WTC11 (cell line): ENCODE measurements around the gene CCNQ. TPM values are rescaled to one million over a fixed set of nuclear protein-coding genes. Genes with fewer than 3 reads are reported as not detected.
A peak's percentile ranks its signal among the peaks of the same experiment; 100 is the strongest.

Source experiments
- ATAC-seq: fragments of 200-7000 bp; cut with Tn5 transposase; 2 replicates; pipeline ENCODE4 v1.10.0; 2021; ENCODE audit warnings: mild to moderate bottlenecking, moderate library complexity
- CTCF ChIA-PET: fragments of 300-600 bp; sonication (Branson Sonifier 250); formaldehyde crosslinking; loops from one replicate; lab custom pipeline; 2021; ENCODE audit warnings: antibody characterized with exemption; lab: Charles Lee
- POLR2A ChIA-PET: fragments of 350-600 bp; sonication (Branson Sonifier 250); formaldehyde crosslinking; loops from one replicate; lab custom pipeline; 2021; ENCODE audit warnings: antibody characterized with exemption; lab: Charles Lee
- DNase-seq: peaks from one replicate; pipeline ENCODE4 v3.0.0; 2021; ENCODE audit warnings: low spot score
- H3K27ac Mint-ChIP-seq: 2 replicates; pipeline ENCODE4 v1.8.0; 2021; ENCODE audit warnings: mixed read lengths
- H3K27me3 Mint-ChIP-seq: 2 replicates; pipeline ENCODE4 v1.8.0; 2021; ENCODE audit warnings: low read depth, mild to moderate bottlenecking, moderate library complexity, mixed read lengths
- H3K36me3 Mint-ChIP-seq: 2 replicates; pipeline ENCODE4 v1.8.0; 2021; ENCODE audit warnings: mixed read lengths
- H3K4me1 Mint-ChIP-seq: 2 replicates; pipeline ENCODE4 v1.8.0; 2022; ENCODE audit warnings: mixed read lengths
- H3K4me3 Mint-ChIP-seq: 2 replicates; pipeline ENCODE4 v1.8.0; 2021; ENCODE audit warnings: mild to moderate bottlenecking, moderate library complexity, mixed read lengths
- H3K9me3 Mint-ChIP-seq: 2 replicates; pipeline ENCODE4 v1.8.0; 2021; ENCODE audit warnings: mixed read lengths
- AFF4 ChIP-seq: sonication (generic); formaldehyde crosslinking; IDR thresholded peaks from 2 replicates; pipeline ENCODE4 v1.8.1; 2023; ENCODE audit warnings: mild to moderate bottlenecking, missing genetic modification reagents, borderline replicate concordance
- ESRRA ChIP-seq: sonication (generic); formaldehyde crosslinking; IDR thresholded peaks from 2 replicates; pipeline ENCODE4 v1.8.1; 2022; ENCODE audit warnings: mild to moderate bottlenecking, missing genetic modification reagents, borderline replicate concordance
- FOXK1 ChIP-seq: sonication (generic); formaldehyde crosslinking; IDR thresholded peaks from 2 replicates; pipeline ENCODE4 v1.8.0; 2022; ENCODE audit warnings: mild to moderate bottlenecking, moderate library complexity, missing genetic modification reagents
- GABPB1 ChIP-seq: sonication (generic); formaldehyde crosslinking; IDR thresholded peaks from 2 replicates; pipeline ENCODE4 v1.8.1; 2023; ENCODE audit warnings: mild to moderate bottlenecking, missing genetic modification reagents
- GTF2I ChIP-seq: fragments of 250-450 bp; sonication (Bioruptor Pico); conservative IDR thresholded peaks from 2 replicates; pipeline ENCODE4 v1.4.0; 2021; ENCODE audit warnings: mild to moderate bottlenecking
- IRF2 ChIP-seq: sonication (generic); formaldehyde crosslinking; IDR thresholded peaks from 2 replicates; pipeline ENCODE4 v1.8.0; 2022; ENCODE audit warnings: low read depth, missing genetic modification reagents, borderline replicate concordance
- KAT7 ChIP-seq: sonication (generic); formaldehyde crosslinking; IDR thresholded peaks from 2 replicates; pipeline ENCODE4 v1.8.1; 2023; ENCODE audit warnings: missing genetic modification reagents, mild to moderate bottlenecking, borderline replicate concordance
- NR2C2 ChIP-seq: sonication (generic); formaldehyde crosslinking; IDR thresholded peaks from 2 replicates; pipeline ENCODE4 v1.8.0; 2022; ENCODE audit warnings: mild to moderate bottlenecking, missing genetic modification reagents
- NR3C1 ChIP-seq: sonication (generic); formaldehyde crosslinking; conservative IDR thresholded peaks from 2 replicates; pipeline ENCODE4 v1.8.1; 2023; ENCODE audit warnings: low read depth, mild to moderate bottlenecking, missing genetic modification reagents
- RELA ChIP-seq: sonication (generic); formaldehyde crosslinking; IDR thresholded peaks from 2 replicates; pipeline ENCODE4 v1.8.1; 2022; ENCODE audit warnings: missing genetic modification reagents, mild to moderate bottlenecking, borderline replicate concordance
- total RNA-seq: library from RNA; stranded (reverse); gene quantifications from 3 replicates; pipeline ENCODE4 v1.2.3, GENCODE V29; 2021
- TF ChIP-seq, protein P1 (sequence below): sonication (generic); formaldehyde crosslinking; IDR thresholded peaks from 2 replicates; pipeline ENCODE4 v1.8.1; 2023; ENCODE audit warnings: mild to moderate bottlenecking, missing genetic modification reagents
- TF ChIP-seq, protein P2 (sequence below): sonication (generic); formaldehyde crosslinking; IDR thresholded peaks from 2 replicates; pipeline ENCODE4 v1.8.0; 2023; ENCODE audit warnings: missing genetic modification reagents
- TF ChIP-seq, protein P3 (sequence below): fragments of 250-450 bp; sonication (Bioruptor Pico); IDR thresholded peaks from 2 replicates; pipeline ENCODE4 v1.8.0; 2021; ENCODE audit warnings: mild to moderate bottlenecking
- TF ChIP-seq, protein P4 (sequence below): sonication (generic); formaldehyde crosslinking; IDR thresholded peaks from 2 replicates; pipeline ENCODE4 v1.8.1; 2022; ENCODE audit warnings: missing genetic modification reagents, borderline replicate concordance
- TF ChIP-seq, protein P5 (sequence below): sonication (generic); formaldehyde crosslinking; IDR thresholded peaks from 2 replicates; pipeline ENCODE4 v1.8.1; 2023; ENCODE audit warnings: mild to moderate bottlenecking, missing genetic modification reagents, moderate library complexity

CCNQ gene
- total RNA-seq, 1 experiment from 2014 or later, result 17.4 TPM

- Mint-ChIP-seq H3K9me3 (no peaks in the 10 kb centered on the region), H3K36me3 (no peaks in the 10 kb centered on the region), H3K27ac (no peak within 1 kb of the TSS), H3K4me1 (peaks cover 5% of the 10 kb centered on the region; the same call in 1 of the 2 replicates), H3K27me3 (peaks cover 69% of the 10 kb centered on the region), H3K4me3 (peak within 1 kb of the TSS; percentile 29; the same call in 1 of the 2 replicates)
- TF ChIP-seq GABPB1, result 0 out of 2 replicates have a peak, but pooled peaks have one; percentile 43
- TF ChIP-seq RELA, result no peak
- TF ChIP-seq NR3C1 (CRISPR knock-in tag), result no peak
- no peak for TF ChIP-seq IRF2 (CRISPR knock-in tag)
- TF ChIP-seq GTF2I (CRISPR knock-in tag), result peak; percentile 74; the same call in 1 of the 2 replicates
- POLR2A ChIA-PET, result interaction anchor here (0.6 kb wide), 1 partner anchor 12 kb away, joined by 3 read pairs; no protein-coding TSS in a partner anchor
- DNase-seq (peak; percentile 49), ATAC-seq (peak; percentile 20)
- CTCF ChIA-PET, result interaction anchor here (0.6 to 10.6 kb wide), 11 partner anchors 10 to 292 kb away, joined by 3 to 153 read pairs (median 8); partner anchors contain the start of gene SLC6A8
These were observed 47.9 kb upstream of the CCNQ start, which contains the start of gene DUSP9 for GRCh38 chrX:153646620-153647373. DUSP9 (plus strand) TSS chrX:153647203; CDS start chrX:153647954, 751 bp downstream.

GRCh38 chrX:153645921-153646488 is 47.1 kb upstream of the CCNQ start:
- DNase-seq (no peak), ATAC-seq (no peak)
- no peaks in the 10 kb centered on the region for H3K9me3 Mint-ChIP-seq
- no peaks in the 10 kb centered on the region for H3K36me3 Mint-ChIP-seq
- no peak overlapping the region for H3K27ac Mint-ChIP-seq
- H3K27me3 Mint-ChIP-seq, result peaks cover 76% of the 10 kb centered on the region
- CTCF ChIA-PET, result interaction anchor here (1.2 to 10.6 kb wide), 8 partner anchors 9 to 72 kb away, joined by 3 to 153 read pairs (median 10); partner anchors contain the start of gene SLC6A8
- TF ChIP-seq, protein P1, sequence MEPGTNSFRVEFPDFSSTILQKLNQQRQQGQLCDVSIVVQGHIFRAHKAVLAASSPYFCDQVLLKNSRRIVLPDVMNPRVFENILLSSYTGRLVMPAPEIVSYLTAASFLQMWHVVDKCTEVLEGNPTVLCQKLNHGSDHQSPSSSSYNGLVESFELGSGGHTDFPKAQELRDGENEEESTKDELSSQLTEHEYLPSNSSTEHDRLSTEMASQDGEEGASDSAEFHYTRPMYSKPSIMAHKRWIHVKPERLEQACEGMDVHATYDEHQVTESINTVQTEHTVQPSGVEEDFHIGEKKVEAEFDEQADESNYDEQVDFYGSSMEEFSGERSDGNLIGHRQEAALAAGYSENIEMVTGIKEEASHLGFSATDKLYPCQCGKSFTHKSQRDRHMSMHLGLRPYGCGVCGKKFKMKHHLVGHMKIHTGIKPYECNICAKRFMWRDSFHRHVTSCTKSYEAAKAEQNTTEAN (CRISPR knock-in tag), result no peak
- TF ChIP-seq GTF2I (CRISPR knock-in tag) (no peak), NR2C2 (CRISPR knock-in tag) (no peak), FOXK1 (CRISPR knock-in tag) (no peak), ESRRA (CRISPR knock-in tag) (no peak), GABPB1 (no peak), AFF4 (CRISPR knock-in tag) (no peak), KAT7 (CRISPR knock-in tag) (no peak)
- TF ChIP-seq, protein P2, sequence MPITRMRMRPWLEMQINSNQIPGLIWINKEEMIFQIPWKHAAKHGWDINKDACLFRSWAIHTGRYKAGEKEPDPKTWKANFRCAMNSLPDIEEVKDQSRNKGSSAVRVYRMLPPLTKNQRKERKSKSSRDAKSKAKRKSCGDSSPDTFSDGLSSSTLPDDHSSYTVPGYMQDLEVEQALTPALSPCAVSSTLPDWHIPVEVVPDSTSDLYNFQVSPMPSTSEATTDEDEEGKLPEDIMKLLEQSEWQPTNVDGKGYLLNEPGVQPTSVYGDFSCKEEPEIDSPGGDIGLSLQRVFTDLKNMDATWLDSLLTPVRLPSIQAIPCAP (CRISPR knock-in tag), result no peak
- TF ChIP-seq, protein P3, sequence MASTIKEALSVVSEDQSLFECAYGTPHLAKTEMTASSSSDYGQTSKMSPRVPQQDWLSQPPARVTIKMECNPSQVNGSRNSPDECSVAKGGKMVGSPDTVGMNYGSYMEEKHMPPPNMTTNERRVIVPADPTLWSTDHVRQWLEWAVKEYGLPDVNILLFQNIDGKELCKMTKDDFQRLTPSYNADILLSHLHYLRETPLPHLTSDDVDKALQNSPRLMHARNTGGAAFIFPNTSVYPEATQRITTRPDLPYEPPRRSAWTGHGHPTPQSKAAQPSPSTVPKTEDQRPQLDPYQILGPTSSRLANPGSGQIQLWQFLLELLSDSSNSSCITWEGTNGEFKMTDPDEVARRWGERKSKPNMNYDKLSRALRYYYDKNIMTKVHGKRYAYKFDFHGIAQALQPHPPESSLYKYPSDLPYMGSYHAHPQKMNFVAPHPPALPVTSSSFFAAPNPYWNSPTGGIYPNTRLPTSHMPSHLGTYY (CRISPR knock-in tag), result no peak
- TF ChIP-seq, protein P4, sequence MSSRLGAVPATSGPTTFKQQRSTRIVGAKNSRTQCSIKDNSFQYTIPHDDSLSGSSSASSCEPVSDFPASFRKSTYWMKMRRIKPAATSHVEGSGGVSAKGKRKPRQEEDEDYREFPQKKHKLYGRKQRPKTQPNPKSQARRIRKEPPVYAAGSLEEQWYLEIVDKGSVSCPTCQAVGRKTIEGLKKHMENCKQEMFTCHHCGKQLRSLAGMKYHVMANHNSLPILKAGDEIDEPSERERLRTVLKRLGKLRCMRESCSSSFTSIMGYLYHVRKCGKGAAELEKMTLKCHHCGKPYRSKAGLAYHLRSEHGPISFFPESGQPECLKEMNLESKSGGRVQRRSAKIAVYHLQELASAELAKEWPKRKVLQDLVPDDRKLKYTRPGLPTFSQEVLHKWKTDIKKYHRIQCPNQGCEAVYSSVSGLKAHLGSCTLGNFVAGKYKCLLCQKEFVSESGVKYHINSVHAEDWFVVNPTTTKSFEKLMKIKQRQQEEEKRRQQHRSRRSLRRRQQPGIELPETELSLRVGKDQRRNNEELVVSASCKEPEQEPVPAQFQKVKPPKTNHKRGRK (CRISPR knock-in tag), result no peak
- TF ChIP-seq, protein P5, sequence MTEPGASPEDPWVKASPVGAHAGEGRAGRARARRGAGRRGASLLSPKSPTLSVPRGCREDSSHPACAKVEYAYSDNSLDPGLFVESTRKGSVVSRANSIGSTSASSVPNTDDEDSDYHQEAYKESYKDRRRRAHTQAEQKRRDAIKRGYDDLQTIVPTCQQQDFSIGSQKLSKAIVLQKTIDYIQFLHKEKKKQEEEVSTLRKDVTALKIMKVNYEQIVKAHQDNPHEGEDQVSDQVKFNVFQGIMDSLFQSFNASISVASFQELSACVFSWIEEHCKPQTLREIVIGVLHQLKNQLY (CRISPR knock-in tag), result no peak
- peaks cover 10% of the 10 kb centered on the region for H3K4me1 Mint-ChIP-seq
- POLR2A ChIA-PET, result no interaction called here
- H3K4me3 Mint-ChIP-seq, result no peak overlapping the region
